Measurements from ENCODE around the gene ABHD4.

DNA sequence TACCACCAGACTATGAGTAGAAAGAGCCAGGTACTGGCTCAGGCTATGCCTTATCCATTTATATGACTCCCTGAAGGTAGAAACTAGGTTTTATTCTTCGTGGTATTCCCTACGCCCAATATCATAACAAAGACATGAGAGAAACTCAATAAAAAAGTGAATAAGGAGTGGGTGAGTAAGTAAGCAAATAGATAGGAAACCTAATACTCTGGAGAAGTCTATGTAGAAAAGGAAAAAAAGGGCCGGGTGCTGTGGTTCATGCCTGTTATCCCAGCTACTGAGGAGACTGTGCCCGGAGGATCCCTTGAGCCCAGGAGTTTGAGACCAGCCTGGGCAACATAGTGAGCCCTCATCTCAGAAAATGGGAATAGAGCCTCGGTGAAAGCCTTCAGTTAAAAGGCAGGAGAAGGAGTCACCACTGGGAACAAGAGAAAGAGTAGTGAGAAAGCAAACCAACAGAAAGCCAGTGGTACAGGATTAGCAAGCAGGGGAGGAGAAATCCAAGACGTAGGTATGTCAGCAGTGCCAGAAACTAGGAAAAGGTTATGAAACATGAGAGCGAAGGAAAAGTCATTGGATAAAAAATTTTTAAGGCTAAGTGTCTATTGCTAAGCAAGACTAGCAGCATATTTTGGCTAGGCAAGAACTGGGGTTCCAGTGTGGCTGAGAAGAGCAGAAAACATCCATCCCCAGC, 52.1 kb downstream of the ABHD4 start:
- TF ChIP-seq CTCF (IDR thresholded peaks at IDR 0.05) (no peak), POLR2AphosphoS5 (IDR thresholded peaks at IDR 0.05; ENCODE audit: insufficient read depth in 1 of 2, low read depth in 1 of 2) (no peak)

All from vagina (tissue), 2 donors.